GM12874 (cell line): ENCODE results near the gene WWOX.

Source experiments
- CTCF ChIP-seq: IDR thresholded peaks from 2 replicates; pipeline ENCODE4 v1.5.1; 2011; ENCODE audit warnings: low read depth, mild to moderate bottlenecking, control low read depth, low read length, moderate library complexity; ENCODE audit not compliant: insufficient read depth

WWOX gene

GRCh38 chr16:78461496-78462287, 362.2 kb downstream of the WWOX start:
- no peak for TF ChIP-seq CTCF

DNA sequence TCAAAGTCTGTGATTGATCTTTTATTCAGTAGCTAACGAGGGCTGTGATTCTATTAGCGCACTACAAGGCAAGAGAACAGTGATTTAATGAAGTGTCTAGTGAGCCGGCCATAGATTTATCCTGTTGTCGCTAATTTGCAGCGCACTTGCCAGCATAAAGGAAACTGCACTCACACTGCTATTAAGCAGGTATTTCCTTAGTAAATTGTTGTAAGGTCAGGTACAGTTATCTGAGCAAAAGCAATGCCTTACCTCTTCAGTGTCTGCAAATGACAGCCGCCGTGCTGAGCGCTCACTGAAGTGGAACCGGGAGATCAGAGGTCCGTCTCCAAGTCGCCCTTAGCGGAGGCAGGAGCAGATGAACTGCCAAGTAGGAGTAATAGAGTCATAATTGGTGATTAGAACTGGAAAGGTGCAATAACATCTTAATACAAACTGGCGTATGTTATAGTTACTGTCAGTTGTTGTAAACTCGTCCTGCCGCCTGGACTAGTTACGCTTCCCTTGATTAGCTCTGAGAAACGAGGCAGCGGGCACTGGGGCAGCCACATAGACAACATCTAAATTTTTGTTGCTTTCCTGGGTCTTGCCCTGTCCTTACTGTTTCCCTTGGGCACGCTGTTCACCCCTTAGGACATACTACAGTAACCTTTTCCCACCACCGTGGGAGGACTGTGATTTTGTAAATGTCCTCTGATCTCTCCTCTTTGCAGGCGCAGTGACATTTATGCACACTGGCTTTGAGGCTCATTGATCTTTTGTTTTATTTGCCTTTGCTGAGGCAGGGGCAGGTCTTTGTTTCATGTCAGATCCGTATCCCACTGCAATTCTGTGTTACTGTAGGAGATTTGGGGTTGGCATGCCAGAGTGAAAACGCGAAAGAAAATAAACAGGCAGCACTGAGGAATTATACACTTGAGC, 363.1 kb downstream of the WWOX start:
- no peak for TF ChIP-seq CTCF

- TF ChIP-seq CTCF: no peak
Observed at GRCh38 chr16:78463591-78463990, 364.1 kb downstream of the WWOX start.

GRCh38 chr16:78464833-78465232, 365.4 kb downstream of the WWOX start:
- no peak for TF ChIP-seq CTCF

- no peak for TF ChIP-seq CTCF
Observed at GRCh38 chr16:78465730-78466129, 366.3 kb downstream of the WWOX start.

DNA sequence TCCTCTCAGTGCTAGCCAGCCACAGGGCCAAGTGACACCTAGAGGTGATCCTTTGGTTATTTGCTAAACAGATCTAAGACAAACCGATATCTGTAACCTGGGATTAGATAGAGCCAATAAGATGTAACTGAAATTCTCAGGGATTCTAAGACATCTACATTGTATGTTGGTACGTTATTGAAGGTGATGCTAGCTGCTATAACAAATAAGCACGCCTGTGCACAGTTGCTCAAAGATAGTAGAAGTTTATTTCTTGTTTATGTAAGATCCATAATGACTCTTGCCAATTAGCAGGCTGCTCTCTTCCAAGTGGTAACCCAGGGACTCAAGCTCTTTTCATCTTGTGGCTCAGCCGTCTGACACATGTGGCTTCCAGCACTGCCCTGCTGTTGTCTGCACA, 370.3 kb downstream of the WWOX start:
- no peak for TF ChIP-seq CTCF

GRCh38 chr16:78473031-78473699, 373.7 kb downstream of the WWOX start:
- TF ChIP-seq CTCF: no peak
